LHCN-M2 (cell line): ENCODE measurements around the gene TESMIN. TPM values are rescaled to one million over a fixed set of nuclear protein-coding genes. Genes with fewer than 3 reads are reported as not detected.

Source experiments
- DNase-seq: peaks from one replicate; pipeline ENCODE4 v3.0.0-alpha.2; 2012; ENCODE audit warnings: low read depth
- total RNA-seq: library from RNA; depleted of rRNA; stranded (reverse); fragments of >200 nt; gene quantifications from 2 replicates; pipeline ENCODE4 v1.2.3, GENCODE V29; 2014

The TESMIN gene
- total RNA-seq, 1 experiment from 2014 or later, result not detected

- DNase-seq, result no peak
These were observed 40.9 kb downstream of the TESMIN start for GRCh38 chr11:68710409-68710808.

DNA sequence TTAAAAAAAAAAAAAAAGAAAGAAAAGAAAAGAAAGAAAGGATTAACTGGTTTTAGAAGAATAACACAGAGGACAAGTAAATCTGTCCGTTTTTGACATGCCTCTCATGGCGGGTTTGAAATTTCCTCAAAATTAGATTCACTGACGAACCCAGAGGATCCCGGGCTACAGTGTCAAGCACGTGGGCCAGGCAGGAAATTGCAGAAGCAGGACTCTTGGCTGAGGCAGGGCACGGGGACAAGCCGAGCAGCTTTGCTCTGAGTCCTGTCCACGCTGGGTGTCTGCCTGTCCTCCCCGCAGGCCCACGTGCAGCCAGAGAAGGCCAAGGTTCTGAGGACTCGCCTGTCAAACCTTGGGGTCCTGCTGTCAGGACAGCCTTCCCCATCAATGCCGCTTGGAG is 42.3 kb downstream of the TESMIN start:
- no peak for DNase-seq

DNA sequence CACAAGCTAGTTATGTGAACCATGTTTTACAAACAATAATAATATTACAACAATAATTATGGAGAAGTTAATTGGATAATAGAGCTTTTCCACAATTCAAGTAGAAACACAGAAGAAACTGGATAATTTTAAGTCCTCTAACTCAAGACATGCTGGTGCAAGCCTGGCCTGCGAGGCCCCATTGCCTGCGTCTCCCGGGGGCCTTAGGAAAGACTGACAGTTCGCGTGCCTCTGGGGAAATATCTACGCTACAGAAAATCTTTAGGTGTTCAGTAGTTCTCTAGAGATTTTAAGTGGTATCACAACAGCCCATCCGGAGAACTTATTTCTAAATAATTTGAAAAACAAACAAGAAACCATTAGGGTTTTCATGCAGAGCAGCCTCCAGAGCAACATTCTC is 43.8 kb downstream of the TESMIN start:
- DNase-seq, result no peak

DNA sequence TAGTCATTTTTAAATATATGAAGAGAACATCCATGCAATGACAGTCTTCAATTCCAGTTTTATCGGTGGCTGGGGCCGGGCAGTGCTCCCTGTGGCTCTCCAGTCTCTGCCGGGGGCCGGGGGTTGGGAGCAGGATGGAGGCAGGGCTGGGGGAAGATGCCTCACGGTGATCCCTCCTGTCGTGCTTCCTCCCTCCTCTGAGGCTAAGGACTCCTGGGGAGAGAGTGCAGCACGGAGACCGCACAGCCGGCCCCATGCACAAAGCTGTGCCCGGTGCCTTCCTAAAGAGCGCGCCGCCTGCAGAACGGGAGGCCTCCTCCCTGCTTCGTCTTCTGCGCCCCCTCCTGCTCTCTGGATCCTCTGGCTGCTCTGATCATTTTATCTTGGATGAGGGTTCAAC is 46.4 kb downstream of the TESMIN start:
- DNase-seq, result no peak

DNA sequence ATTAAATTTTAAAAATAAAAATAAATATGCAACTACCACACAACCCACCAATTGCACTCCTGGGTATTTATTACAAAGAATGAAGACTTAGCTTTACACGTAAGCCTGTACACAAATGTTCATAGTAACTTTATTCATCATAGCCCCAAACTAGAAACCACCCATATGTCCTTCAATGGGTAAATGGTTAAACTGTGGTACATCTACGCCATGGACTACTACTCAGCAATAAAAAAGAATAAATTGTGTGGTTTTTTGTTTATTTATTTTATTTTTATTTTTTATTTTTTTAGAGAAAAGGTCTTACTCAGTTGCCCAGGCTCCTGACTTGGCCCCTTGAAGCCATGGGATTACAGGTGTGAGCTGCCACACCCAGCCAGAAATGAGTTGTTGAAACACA is 52.3 kb downstream of the TESMIN start:
- no peak for DNase-seq

DNA sequence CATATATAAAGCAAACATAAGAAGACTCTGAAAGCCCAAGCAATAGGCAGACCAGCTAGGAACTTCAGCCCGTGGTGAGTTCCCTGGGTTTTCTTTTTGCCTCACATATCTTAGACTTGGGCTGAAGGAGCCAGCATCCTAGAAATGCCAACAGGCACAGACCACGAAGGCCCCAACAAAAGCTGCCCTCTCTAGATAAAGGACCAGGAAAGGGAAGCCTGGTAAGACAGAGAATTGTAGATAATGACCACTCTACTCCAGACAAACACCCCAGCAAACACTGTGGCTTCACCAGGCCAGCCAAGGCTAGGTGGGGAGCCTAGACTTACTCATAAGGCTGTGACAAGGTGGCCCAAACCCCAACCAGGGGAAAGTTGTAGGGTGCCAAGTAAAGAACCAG is 55.8 kb downstream of the TESMIN start:
- no peak for DNase-seq

GRCh38 chr11:68694431-68695297 is 56.7 kb downstream of the TESMIN start:
- no peak for DNase-seq

DNA sequence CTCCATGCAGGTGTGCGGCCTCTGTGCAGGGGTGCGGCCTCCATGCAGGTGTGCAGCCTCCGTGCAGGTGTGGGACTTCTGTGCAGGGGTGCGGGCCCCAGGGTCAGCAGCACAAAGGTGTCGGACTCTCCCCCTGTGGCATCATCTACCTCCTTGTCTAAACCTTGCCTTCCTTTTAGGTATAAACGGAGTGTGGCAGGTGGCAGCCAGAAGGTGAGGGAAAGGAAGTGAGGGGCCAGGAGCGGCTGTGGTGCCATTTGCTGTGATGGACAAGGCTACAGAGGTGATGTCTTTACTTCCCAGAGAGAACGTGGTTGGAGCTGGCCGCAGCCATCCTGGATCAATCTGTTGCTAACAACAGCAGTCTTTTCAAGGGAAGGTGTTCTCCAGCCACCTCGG is 57.8 kb downstream of the TESMIN start:
- DNase-seq, result no peak

GRCh38 chr11:68692871-68693483 is 58.3 kb downstream of the TESMIN start:
- DNase-seq, result no peak

DNA sequence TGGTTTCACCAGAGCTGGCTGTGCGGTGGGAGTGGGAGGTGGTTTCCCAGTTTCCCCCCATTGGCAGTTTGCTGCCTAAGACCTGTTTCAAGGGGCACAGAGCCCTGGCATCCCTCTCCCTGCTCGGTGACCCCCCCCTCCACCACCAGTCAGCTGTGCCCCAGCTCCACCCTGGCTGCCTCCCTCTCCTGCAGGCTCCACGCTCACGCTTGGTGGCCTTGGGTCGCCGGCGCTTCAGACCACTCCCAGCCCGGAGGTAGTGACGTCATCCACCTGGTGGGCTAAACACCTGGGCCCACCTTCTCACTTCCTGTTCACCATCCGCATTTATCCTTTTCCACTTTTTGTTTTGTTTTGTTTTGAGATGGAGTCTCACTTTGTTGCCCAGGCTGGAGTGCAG is 59.2 kb downstream of the TESMIN start:
- no peak for DNase-seq

DNA sequence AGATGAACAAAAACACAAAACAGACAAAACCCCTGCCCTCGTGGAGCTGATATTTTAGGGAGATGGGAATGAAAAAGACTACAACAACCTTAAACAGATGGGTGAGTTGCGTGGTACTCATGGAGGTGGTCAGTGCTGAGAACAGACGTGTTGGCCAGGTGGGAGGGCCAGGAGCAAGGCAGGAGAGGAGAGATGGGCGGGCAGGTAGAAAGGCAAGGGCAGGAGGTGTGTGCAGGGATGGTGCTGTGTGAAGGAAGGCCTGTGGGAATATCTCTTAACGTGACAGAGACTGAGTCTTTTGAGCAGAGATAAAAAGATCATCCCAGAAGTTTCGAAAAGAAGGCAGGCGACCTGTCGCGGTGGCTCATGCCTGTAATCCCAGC is 59.9 kb downstream of the TESMIN start:
- DNase-seq, result no peak

DNA sequence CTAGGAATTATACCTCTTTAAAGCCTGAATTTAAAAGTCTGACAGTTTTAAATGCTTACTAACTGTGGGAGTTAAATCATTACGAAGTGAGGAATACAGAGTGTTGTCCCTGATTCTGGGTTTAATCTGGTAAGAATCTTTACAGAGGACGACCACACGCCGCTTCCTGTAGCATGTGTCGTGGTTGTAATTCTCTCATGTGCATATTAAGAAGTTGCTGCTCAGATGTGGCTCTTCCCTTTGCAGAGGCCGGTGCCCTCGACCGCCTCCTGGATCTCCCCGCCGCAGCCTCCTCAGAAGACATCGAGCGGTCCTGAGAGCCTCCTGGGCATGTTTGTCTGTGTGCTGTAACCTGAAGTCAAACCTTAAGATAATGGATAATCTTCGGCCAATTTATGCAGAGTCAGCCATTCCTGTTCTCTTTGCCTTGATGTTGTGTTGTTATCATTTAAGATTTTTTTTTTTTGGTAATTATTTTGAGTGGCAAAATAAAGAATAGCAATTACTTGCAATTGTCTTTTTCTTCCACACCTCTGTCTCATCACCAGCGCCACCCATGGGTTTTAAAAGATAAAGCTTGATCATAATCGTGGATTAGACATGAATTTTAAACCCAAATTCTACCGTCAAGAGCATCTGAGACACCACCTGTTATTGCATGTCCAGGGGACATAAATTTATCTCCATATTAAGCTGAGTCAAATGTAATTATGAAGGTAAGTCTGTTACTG is 60.5 kb downstream of the TESMIN start:
- peak; percentile 5 for DNase-seq

GRCh38 chr11:68689737-68690625 is 61.3 kb downstream of the TESMIN start:
- no peak for DNase-seq

DNA sequence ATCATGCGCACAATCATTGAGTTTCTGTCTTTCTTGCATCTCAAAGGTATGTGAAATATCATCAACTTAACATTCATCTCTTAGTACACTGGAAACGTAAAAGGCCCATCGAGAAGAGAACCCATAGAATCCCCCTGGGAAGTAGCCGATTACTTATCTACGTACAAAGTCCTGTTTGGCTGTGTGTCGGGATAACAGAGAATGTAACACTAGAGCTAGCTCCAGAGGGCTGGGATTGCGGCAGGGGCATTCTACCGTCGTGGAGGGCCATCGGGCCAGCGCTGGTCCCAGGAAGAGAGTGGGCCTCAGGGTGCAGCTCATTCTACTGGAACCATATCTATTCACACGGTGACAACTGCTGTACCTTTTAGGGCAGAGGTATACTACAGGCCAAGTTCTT is 62.4 kb downstream of the TESMIN start:
- no peak for DNase-seq

- no peak for DNase-seq
These were observed 63.3 kb downstream of the TESMIN start for GRCh38 chr11:68687986-68688385.

GRCh38 chr11:68687311-68687710 is 64.0 kb downstream of the TESMIN start:
- no peak for DNase-seq

GRCh38 chr11:68686486-68686885 is 64.8 kb downstream of the TESMIN start:
- DNase-seq, result no peak

DNA sequence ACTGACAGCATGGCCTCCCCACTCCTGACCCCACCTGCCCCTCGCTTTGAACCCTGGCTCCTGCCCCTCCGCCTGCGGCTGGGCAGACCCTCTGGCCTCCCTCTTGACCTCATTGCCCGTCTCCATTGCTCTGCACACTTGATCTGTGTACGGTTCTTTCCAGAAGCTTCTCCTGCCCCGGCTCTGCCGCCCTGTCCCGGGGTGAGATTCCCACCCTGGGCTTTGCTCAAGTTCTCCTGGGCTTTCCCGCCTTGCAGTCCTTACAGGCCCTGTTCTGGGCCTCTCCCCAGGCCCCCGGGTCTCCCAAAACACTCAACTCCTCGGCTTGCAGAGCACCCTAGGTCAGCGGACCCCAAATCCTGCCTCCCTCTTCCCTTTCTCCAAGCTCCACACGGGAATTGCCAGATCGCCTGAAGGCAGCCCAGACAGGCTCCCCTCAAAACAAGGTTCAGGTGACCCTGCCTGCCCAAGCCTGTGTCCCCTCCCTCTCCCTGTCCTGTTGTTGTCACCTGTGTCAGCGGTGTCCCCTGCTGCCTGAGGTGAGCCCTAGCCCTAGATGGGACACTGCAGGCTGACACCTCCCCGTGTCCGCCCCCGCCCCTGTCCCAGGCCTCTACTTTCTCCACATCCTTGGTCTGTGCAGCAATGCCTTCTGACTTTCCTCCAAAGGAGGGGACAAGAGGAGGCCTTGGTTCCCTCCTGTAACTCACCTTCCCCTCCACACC is 65.5 kb downstream of the TESMIN start:
- DNase-seq, result no peak

DNA sequence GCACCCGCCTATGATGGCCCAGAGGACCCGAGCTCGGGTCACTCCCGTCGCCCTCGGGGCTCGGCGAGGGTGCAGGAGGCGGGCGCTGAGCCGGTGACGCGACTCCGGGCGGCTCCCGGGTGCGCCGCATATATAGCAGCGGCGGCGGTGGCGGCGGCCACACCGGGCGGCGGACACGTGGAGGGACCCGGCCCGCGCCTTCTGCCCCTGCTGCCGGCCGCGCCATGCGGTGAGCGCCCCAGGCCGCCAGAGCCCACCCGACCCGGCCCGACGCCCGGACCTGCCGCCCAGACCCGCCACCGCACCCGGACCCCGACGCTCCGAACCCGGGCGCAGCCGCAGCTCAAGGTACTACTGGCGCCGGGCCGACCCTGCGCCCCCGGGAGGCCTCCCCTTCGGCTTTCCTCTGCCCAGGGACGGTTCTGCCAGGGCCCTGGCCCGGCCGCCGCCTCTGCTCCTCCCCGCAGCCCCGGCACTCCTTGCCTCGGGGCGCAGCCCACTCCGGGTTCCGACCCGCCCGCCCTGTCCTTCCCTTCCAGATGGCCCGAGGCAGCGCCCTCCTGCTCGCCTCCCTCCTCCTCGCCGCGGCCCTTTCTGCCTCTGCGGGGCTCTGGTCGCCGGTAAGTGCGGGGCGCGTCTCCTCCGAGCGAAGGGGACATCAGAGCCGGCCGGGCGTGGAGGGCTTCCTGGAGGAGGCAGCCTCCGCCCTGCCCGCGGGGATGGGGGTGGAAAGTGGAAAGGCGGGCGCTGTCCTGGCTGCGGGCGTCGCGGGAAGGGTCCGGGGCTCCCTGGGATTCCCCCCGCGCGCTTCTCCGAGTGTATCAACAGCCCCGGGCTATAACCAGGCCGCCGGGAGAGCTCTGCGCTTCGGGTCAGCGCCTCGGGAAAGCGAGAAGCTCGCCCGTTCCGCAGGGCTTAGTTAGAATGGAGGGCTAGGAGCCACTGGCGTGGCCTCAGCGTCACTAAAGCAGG is 66.6 kb downstream of the TESMIN start, which contains the start of gene GAL:
Gene GAL, plus strand, starts transcription at position 160 of the 972 bp plus-strand sequence. Its CDS starts 380 bp downstream, at position 540.
- DNase-seq, result no peak
